ENCODE results near the gene CDKN2D.
A peak's percentile ranks its signal among the peaks of the same experiment; 100 is the strongest.
"Not testable (repeated sequence)": the region's sequence is repeated elsewhere in the genome, so short reads cannot be mapped to it uniquely, and the experiment has no call there.

Gene CDKN2D

DNA sequence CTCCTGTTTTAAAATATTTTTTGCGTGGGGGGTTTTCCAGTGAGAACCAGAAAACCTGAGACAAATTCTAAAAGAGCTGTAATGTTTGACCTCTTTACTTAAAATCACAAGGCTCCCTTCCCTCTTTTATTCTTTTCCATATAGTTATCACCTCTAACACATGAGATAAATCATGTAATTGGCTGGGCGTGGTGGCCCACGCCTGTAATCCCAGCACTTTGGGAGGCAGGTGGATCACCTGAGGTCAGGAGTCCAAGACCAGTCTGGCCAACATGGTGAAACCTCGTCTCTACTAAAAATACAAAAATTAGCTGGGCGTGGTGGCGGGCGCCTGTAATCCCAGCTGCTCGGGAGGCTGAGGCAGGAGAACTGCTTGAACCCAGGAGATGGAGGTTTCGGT, 17.8 kb downstream of the CDKN2D start:
- DNase-seq, result not testable (repeated sequence)

DNA sequence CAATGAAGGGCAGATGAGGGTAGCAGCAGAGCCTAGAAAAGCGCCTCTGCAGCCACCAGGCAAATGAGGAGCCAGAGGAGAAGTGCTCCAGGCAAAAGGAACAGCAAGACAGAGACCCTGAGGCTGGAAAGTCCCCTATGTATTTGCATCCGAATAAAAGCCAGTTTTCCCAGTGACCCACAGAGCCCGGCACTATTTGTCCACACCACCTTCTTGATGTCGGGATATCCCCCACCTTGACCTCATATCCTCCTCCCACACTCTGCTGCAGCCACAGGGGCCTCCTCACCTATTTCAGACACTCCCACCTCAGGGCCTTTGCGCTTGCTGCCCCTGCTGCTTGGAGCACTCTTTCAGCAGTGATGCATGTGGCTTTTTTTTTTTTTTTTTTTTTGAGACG, 18.4 kb downstream of the CDKN2D start:
- no peak for DNase-seq

DNA sequence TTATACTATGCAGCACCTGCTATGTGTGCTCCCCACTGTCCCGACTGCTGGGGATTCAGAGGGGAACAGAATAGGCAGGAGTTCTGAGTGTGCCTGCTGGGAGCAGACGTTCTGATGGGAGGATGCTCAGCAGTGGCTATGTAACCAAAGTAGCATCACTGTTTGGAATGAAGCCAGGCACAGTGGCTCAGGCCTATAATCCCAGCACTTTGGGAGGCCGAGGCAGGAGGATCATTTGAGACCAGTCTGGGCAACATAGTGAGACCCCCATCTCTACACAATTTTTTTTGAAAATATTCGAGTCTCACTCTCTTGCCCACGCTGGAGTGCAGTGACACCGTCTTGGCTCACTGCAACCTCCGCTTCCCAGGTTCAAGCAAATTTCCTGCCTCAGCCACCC, 19.0 kb downstream of the CDKN2D start:
- no peak for DNase-seq

DNA sequence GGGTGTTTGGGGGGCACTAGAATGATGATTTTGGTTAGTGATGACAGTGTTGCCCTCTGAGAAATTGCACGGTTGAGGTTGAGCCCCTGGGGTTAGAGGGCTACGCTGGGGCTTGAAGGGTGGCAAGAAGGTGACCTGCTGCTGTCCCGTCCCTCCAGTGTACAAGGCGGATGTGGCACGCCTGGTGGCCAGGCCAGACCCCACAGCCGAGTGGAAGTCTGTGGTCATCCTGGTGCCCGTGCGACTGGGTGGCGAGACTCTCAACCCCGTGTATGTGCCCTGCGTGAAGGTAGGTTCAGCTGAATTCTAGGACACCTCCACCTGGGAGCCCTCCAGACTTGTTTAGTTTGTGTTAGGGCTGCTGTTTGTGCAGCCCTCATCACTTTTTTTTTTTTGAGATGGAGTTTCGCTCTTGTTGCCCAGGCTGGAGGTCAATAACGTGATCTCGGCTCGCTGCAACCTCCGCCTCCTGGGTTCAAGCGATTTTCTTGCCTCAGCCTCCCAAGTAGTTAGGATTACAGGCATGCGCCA, 20.0 kb downstream of the CDKN2D start:
- no peak for DNase-seq

DNA sequence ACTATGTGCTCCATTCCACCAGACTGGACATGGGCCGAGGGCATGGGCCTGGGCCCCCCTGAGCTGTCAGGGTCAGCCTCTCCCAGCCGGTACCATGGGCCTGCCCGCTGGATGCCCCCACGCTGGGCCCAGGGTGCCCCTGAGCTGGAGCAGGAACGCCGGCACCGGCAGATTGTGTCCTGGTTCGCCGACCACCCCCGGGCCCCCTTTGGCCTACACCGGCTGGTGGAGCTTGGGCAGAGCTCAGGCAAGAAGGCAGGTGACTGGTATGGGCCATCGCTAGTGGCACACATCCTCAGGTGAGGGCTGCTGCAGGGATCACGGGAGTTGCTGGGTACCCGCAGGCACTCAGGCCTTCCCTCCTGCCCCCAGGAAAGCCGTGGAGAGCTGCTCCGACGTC, 22.0 kb downstream of the CDKN2D start:
- DNase-seq, result no peak

DNA sequence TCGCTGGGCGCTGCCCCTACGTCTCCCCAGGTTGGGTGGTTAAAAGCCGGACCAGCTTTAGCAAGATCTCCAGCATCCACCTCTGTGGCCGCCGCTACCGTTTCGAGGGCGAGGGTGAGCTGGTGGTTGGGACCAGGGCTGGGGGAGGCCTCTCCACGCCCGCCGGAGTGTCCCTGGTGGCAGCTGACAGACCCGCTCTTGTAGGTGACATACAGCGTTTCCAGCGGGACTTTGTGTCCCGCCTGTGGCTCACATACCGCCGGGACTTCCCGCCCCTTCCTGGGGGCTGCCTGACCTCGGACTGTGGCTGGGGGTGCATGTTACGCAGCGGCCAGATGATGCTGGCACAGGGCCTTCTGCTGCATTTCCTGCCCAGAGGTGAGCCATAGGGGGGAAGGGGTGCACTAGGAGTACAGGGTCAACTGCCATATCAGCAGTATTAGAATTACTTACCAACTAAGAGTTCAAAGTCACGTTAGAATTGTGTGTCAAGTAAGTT, 24.0 kb downstream of the CDKN2D start:
- no peak for DNase-seq

DNA sequence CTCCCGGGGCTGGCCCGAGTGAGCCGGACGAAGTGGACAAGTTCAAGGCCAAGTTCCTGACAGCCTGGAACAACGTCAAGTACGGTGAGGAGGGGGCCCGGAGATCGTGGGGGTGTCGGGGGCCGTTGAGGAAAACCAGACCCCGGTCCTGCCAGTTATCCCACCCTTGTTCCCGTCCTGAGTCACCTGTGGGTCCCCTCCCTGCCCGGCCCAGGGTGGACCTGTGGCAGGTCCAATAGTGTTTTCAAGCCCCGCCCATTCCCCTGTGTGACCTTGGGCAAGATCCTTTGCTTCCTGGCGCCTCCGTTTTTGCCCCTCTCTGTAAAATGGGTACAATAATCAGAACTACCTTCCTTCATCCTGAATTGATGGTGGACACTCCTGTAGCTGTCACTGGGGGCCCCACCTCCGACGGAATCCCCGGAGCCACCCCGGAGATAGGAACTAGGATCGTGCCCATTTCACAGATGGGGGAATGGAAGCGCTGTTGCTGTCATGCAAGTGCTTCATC, 24.5 kb downstream of the CDKN2D start:
- DNase-seq, result no peak

DNA sequence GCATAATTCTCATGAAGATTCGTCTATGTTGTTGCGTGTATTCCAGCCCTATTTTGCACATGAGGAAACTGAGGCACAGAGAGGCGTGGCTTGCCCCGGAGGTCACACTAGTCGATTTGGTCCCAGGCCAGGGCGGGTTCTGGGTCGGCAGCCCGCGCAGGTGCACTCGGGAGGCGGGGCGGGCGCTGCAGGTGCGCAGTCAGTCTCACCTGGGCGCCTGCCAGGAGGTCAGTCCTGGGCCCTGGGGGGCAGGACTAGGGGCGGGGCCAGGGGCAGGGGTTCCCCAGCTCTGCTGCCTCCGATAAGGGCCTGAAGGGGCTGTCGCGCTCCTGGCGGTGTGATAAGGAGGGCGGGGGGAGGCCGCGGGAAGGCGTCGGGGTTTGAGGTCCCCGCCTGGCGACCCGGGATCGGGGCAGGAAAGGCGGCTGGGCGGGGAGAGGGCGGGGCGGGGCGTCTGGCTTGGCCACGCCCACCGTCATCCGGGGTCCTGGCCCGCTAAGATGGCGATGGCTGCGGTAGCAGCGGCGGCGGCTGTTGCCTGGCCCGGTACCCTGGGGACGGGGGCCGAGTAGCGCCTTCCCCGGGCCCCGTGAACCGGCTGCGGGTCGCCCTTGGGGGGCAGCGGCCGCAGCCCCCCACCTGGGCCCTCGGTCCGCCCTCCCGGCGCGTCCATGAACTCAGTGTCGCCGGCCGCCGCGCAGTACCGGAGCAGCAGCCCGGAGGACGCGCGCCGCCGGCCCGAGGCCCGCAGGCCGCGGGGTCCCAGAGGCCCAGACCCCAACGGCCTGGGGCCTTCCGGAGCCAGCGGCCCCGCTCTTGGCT, 25.1 kb downstream of the CDKN2D start, which contains the start of gene ATG4D:
ATG4D (plus strand) TSS at position 485 of the 822 bp plus-strand sequence; CDS start at position 672, 187 bp downstream.
- peak in 1 of 2 experiments; percentile 3 for DNase-seq

DNA sequence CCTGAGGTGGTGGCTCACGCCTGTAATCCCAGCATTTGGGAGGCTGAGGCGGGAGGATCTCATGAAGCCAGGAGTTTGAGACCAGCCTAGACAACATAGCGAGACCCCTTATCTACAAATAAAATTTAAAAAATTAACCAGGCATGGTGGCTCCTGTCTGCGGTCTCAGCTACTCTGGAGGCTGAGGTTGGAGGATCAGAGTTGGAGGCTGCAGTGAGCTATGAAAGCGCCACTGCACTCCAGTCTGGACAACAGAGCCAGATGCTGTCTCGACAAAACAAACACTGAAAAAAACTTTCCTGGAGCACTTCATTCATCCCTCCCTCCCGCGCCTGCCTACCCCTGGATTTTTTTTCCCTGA, 25.7 kb downstream of the CDKN2D start:
- DNase-seq, result no peak

DNA sequence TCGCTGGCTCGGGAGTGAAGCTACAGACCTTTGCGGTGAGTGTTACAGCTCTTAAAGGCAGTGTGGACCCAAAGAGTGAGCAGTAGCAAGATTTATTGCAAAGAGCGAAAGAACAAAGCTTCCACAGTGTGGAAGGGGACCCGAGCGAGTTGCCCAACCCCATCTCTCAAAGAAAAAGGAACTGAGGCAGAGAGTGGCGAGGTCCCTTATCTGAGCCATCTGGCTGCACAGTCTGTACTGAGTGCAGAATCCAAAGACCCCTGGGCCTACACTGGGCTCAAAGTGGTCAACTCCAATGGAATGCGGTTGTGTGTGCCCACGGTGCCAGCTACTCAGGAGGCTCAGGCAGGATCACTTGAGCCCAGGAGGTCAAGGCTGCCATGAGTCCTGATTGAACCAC, 29.8 kb downstream of the CDKN2D start:
- not testable (repeated sequence) for DNase-seq

DNA sequence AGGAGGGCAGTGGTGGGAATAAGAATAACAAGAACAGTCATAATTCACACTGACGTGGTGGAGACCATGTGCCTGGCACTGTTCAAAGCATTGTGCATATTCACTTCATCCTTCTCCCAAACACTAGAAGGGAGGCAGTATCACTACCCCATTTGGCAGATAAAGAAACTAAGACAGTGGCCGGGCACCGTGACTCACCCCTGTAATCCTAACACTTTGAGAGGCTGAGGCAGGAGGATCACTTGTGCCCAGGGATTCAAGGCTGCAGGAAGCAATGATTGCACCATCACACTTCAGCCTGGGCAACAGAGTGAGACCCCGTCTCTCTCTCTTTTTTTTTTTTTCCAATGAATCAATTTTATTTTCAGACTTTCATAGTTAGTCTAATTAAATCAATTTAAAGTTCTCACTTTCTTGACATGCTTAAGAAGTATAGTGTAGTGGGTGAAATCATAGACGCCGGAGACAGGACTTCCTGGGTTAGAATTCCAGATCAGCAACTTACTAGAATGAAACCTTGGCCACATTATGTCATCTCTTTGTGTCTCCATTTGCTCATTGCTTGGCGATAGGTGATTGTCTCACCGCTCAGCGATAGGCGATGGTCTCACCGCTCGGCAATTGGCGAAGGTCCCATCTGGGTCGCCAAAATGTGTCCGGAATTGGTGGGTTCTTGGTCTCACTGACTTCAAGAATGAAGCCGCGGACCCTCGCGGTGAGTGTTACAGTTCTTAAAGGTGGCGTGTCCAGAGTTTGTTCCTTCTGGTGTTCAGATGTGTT, 30.4 kb downstream of the CDKN2D start:
- DNase-seq, result no peak

DNA sequence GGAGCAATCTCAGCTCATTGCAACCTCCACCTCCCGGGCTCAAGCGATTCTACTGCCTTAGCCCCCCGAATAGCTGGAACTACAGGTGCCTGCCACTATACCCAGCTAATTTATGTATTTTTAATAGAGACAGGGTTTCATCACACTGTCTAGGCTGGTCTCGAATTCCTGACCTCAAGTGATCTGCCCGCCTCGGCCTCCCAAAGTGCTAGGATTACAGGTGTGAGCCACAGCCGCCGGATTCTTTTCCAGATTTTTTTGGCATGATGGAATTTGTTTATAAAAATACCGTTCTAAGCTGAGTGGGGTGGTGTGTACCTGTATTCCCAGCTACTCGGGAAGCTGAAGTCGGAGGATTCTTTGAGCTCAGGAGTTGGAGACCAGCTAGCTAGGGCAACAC, 31.1 kb downstream of the CDKN2D start:
- no peak for DNase-seq

DNA sequence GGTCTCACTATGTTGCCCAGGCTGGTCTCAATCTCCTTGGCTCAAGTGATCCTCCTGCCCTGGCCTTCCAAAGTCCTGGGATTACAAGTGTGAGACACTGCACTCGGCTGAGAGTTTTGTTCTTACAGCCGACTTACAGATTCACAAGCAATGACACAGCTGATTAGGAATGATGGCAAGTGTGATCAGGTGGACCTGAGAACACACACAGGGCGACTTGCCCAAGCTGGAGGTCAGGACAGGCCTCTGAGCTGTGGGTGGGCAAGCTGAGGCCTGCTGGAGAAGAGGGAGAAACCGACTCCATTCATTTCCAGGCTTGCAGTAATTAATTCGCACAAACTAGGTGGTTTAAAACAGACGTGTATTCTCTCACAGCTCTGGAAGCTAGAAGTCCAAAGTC, 33.2 kb downstream of the CDKN2D start:
- no peak for DNase-seq

DNA sequence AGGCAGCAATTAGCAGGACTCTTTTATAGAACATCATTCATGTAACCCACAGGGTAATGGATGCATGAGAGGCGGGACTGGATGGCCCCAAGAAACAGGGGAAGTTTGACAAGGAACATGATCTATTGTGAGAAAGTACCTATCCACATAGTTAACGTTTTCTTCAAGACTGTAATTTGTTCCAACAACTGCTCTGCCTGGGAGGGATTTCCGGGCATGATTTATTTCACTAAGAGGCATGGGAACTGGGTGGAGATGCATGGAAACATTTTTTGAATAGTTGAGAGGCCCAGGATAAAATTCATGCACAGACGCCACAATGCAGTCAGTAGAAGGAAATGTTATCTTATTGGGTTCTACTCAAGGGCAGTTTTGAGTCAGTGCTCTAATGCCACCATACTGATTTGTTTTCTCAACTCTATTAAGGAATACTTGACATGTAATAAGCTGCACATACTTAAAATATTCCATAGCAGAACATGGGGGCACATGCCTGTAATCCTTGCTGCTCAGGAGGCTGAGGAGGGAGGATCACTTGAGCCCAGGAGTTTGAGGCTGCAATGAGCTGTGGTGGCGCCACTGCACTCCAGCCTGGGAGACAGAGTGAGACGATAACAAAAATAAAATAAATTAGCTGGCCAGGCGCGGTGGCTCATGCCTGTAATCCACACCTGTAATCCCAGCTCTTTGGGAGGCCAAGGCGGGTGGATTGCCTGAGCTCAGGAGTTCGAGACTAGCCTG, 35.0 kb downstream of the CDKN2D start:
- no peak for DNase-seq

DNA sequence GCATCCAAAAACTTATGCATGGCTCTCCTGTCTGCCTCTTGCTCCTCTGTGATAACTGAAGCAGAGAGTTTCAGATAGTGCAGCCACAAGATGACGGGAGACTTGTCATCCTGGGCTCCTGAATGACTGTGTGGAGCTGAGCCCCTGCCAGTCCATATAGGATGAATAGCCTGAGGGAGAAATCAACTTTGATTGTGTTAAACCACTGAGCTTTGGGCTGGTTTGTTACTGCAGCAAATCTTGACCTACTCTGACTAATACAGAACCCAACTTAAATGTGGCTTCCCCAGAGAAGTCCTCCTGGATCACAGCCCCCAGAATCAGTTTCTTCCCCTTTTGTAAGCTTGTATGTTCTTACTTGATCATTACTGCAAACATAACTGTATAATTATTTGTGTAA, 36.3 kb downstream of the CDKN2D start:
- DNase-seq, result no peak

DNA sequence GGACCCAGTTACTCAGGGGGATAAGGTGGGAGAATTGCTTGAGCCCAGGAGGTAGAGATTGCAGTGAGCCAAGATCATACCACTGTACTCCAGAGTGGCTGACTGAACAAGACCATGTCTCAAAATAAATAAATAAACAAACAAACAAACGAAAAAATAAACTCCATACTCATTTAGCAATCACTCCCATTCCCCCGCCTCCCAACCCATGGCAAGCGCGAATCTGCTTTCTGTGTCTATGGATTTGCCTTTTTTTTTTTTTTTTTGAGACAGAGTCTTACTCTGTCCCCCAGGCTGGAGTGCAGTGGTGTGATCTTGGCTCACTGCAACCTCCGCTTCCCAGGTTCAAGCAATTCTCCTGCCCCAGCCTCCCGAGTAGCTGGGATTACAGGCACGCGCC, 41.9 kb downstream of the CDKN2D start:
- DNase-seq, result not testable (repeated sequence)

DNA sequence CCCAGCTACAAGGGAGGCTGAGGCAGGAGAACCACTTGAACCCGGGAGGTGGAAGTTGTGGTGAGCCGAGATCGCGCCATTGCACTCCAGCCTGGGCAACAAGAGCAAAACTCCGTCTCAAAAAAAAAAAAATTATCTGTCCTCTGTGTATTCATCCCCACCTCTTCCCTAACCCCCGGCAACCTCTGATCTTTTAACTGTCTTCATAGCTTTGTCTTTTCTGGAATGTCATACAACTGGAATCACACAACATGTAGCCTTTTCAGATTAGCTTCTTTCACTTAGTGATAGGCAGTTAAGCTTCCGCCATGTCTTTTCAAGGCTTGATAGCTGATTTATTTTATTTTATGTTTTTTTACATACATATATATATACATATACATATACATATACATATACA, 43.1 kb downstream of the CDKN2D start:
- no peak for DNase-seq

DNA sequence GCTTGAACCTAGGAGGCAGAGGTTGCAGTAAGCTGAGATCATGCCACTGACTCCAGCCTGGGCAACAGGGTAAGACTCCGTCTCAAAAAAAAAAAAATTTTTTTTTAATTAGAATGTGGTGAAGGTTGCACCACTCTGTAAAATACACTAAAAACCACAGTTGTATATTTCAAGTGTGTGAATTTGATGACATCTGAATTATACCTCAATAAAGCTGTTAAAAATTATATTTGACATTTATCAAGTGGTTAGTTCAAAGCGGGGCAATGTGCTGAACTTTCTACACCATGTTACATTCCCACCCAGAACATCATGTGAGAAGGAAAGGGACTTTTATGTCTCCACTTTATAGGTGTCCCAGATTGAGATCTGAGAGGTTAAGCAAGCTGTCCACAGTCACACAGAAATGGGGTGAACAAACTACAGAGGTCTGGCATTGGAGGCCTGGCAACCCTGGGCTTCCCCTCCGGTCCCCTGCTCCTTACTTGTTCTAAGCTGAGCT, 45.6 kb downstream of the CDKN2D start:
- no peak for DNase-seq

DNA sequence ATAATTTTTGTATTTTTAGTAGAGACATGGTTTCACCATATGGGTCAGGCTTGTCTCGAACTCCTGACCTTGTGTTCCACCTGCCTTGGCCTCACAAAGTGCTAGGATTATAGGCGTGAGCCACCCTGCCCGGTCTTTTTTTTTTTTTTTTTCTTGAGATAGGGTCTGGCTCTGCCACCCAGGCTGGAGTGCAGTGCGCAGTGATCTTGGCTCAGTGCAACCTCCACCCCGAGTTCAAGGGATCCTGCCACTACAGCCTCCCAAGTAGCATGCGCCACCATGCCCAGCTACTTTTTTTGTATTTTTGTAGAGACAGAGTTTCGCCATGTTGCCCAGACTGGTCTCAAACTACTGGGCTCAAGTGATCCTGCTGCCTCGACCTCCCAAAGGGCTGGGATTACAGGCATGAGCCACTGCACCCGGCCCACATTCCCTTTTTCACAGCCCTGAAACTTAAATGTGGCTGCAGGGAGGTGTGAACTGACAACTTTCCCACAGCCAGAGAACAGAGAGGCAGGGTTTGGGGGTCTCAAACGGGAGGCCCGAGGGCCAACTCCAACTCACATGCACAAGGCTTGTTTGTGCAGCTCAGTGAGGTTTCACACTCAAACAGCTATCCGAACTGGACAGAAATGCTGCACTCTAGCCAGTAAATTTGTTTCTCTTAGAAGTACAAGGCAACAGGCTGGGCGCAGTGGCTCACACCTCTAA, 47.2 kb downstream of the CDKN2D start:
- no peak for DNase-seq

DNA sequence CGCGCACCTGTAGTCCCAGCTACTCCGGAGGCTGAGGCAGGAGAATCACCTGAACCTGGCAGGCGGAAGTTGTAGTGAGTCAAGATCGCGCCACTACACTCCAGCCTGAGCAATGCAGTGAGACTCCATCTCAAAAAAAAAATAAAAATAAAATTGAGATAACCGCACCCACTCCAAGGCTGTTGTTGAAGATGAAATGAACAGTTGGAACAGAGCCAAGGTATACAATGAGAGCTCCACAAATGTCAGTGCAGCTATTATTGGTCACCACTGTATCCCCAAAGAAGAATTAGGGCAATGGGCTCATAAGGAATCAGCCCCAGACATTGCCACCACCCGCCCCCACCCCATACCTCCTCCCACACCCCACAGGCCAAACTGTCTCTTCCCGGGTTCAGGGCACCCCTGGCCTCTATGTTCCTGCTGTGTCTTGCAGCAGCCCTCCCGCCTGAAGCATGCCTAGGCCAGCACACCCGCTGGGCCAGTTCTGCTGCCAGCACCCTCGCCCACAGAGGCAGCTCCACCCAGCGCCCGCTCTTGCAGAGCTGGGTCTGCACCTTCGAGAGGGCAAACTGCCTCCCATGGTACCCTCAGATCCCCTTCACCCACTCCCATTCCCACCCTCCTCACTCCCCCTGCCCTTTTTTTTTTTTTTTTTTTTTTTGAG, 48.0 kb downstream of the CDKN2D start:
- DNase-seq, result no peak

DNA sequence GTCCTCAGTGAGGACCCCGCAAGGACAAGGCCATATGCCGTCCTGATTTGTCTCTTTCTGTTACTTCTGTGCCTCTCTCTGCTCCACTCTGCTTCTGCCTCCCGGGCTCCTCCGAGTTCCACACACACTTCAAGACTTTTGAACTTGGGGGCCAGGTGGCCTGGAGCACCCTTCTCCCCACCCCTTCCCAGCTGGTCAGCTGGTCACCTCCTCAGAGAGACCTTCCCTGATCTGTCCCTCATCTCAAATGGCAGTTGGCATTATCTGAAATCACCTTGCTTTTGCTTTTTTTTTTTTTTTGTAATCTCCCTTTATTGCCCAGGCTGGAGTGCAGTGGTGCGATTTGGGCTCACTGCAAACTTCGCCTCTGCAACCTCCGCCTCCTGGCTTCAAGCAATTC, 49.4 kb downstream of the CDKN2D start:
- no peak for DNase-seq

All from cerebellar nuclear complex (tissue), 1 donor.